Measurements from ENCODE around the gene PITHD1. TPM values are rescaled to one million over a fixed set of nuclear protein-coding genes. Genes with fewer than 3 reads are reported as not detected.
"Not testable (repeated sequence)": the region's sequence is repeated elsewhere in the genome, so short reads cannot be mapped to it uniquely, and the experiment has no call there.

The PITHD1 gene, protein sequence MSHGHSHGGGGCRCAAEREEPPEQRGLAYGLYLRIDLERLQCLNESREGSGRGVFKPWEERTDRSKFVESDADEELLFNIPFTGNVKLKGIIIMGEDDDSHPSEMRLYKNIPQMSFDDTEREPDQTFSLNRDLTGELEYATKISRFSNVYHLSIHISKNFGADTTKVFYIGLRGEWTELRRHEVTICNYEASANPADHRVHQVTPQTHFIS
- 53.5 TPM for polyA plus RNA-seq (2012; ENCODE audit: low read depth, missing spikeins)

DNA sequence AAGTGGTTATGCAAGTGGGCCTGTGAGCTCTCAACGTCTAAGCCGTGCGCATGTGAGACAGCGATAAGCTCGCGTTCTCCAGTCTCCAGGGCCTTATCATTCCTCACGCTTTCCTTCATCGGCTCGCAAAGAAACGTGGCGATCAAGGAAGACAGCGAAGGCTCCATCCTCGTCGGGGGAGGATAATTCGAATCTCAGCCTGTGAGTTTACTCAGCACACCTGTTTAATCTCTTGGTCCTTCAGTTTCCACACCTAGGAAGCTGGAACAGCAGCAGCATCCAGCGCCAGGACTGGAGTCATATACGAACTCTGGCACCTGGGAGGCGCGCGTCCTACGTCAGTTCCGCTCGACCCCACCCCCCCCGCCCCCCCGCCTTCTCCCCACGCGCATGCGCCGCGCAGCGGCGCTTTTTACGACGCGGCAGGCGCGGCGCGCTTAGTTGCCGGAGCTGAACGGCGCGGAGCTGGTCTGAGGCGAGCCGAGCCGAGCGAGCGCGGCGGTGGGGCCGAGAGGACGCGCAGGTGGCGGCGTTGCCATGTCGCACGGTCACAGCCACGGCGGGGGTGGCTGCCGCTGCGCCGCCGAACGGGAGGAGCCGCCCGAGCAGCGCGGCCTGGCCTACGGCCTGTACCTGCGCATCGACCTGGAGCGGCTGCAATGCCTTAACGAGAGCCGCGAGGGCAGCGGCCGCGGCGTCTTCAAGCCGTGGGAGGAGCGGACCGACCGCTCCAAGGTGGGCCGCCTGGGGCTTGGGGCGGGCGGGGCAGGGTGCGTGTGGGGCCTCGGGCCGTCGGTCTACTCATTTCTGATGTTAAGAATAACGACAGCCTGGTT, at the start of gene PITHD1:
Gene PITHD1 (plus strand): TSS at position 440 of the 836 bp plus-strand sequence. CDS start 98 bp downstream, at position 538.
- FAIRE-seq, result peak; percentile 89

DNA sequence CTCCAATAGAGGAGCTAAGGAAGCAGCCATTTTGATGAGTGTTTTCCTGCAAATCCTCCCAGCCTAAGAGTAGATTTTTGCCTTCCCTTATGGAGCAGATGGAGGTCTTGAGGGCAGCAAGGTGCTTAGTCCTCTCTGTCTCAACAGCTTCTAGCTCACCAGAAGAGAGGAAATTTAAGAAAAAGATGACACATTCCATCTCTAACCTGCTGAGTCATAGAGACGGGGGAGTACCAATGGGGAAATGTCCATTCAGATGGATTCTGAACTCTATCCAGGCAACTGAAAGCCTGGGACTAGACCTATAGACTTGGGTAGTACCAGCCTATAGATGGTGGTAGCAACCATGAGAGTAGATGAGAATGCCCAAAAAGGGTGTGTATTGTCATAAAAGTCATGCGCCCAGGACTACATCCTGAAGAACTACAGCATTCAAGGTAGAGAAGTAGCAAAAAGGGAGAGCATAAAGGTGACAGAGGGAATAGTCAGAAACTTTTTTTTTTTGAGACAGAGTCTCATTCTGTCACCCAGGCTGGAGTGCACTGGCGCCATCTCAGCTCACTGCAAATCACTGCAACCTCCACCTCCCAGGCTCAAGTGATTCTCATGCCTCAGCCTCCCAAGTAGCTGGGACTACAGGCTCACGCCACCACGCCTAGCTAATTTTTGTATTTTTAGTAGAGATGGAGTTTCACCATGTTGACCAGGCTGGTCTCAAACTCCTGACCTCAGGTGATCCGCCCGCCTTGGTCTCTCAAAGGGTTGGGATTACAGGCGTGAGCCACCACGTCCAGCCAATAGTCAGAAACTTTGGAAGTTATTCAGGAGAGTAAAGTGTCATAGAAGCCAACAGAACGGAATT, 45.6 kb upstream of the PITHD1 start:
- FAIRE-seq (no peak), DNase-seq (ENCODE audit: insufficient read length, low spot score) (no peak)
- no peak for TF ChIP-seq SPI1 (IDR thresholded peaks at IDR 0.05; ENCODE audit: low read depth, low read length)
- no peak for TF ChIP-seq POLR2A (IDR thresholded peaks at IDR 0.05; ENCODE audit: low read depth, low read length)
- TF ChIP-seq POLR2AphosphoS5 (IDR thresholded peaks at IDR 0.05; ENCODE audit: low read depth, low read length), result no peak
- TF ChIP-seq POU2F2 (IDR thresholded peaks at IDR 0.05; ENCODE audit: low read depth, low read length), result no peak
- no peak for TF ChIP-seq TAF1 (IDR thresholded peaks at IDR 0.05; ENCODE audit: low read depth, low read length)
- TF ChIP-seq PAX5 (IDR thresholded peaks at IDR 0.05; ENCODE audit: insufficient read depth, low read length, severe bottlenecking), result no peak

More for the DNA sequence above, at the start of gene PITHD1:
- TF ChIP-seq POU2F2 (IDR thresholded peaks at IDR 0.05; ENCODE audit: low read depth, low read length), result no peak
- no peak for TF ChIP-seq SPI1 (IDR thresholded peaks at IDR 0.05; ENCODE audit: low read depth, low read length)
- TF ChIP-seq PAX5 (IDR thresholded peaks at IDR 0.05; ENCODE audit: insufficient read depth, low read length, severe bottlenecking), result peak; percentile 75
- TF ChIP-seq POLR2A (IDR thresholded peaks at IDR 0.05; ENCODE audit: low read depth, low read length), result peak; percentile 69
- peak; percentile 62 for TF ChIP-seq TAF1 (IDR thresholded peaks at IDR 0.05; ENCODE audit: low read depth, low read length)
- TF ChIP-seq POLR2AphosphoS5 (IDR thresholded peaks at IDR 0.05; ENCODE audit: low read depth, low read length), result peak; percentile 81
- peak; percentile 93 for DNase-seq (ENCODE audit: insufficient read length, low spot score)

DNA sequence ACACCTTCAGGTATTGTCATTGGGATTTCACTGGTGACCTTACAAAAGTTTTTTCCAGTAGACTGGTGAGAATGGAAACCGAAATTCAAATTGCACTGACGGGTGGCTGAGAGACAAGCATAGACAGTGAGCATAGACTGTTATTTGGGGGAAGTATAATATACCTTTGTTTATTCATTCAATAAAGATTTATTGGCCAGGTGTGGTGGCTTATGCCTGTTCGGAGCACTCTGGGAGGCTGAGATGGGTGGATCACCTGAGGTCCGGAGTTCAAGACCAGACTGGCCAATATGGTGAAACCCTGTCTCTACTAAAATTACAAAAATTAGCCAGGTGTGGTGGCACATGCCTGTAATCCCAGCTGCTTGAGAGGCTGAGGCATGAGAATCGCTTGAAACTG, 44.9 kb upstream of the PITHD1 start:
- FAIRE-seq, result not testable (repeated sequence)

DNA sequence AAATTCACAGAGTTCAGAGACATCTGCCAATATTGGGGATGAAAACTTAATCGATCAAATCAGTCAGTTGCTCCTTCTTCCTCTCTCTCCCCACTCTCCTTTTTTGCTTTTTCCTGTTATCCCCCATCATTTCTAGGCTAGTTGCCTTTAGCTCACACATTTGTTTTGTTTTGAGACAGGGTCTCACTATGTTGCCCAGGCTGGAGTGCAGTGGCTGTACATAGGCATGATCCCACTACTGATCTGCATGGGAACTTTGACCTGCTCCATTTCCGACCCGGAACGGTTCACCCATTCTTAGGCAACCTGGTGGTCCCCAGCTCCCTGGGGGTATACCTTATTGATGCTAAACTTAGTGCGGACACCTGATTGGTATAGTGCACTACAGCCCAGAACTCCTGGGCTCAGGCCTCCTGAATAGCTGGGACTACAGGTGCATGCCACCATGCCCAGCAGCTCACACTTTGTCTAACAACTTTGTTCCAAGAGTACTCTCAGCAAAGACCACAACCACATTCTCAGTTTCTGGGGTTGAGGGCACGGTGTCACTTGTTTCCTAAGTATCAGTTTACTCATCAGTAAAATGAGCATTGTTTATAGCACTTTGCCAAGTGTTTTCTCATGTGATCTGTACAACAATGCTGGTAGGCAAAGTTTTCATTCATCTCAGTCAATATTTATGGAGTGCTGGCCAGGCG, 41.6 kb upstream of the PITHD1 start:
- TF ChIP-seq TAF1 (IDR thresholded peaks at IDR 0.05; ENCODE audit: low read depth, low read length) (no peak), POLR2A (IDR thresholded peaks at IDR 0.05; ENCODE audit: low read depth, low read length) (no peak), SPI1 (IDR thresholded peaks at IDR 0.05; ENCODE audit: low read depth, low read length) (no peak)
- no peak for DNase-seq (ENCODE audit: insufficient read length, low spot score)
- FAIRE-seq, result peak; percentile 87

More for the DNA sequence above, 44.9 kb upstream of the PITHD1 start:
- DNase-seq (ENCODE audit: insufficient read length, low spot score), result not testable (repeated sequence)

DNA sequence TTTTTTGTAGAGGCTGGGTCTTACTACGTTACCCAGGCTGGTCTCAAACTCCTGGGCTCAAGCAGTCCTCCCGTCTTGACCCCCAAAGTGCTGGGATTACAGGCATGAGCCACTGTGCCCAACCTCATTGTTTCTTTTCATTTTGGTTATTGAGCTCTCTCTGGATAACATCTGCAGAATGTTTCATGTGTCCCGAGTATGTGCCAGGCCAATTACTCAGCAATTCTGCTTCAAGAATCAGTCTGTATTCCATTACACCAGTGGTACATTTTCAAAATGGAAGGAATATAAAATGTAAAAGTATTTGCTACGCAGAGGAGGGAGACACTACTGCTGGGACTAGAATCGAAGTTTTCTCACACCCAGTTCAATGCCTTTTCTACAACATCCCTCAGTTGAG, 36.6 kb upstream of the PITHD1 start:
- TF ChIP-seq SPI1 (IDR thresholded peaks at IDR 0.05; ENCODE audit: low read depth, low read length) (no peak), POLR2A (IDR thresholded peaks at IDR 0.05; ENCODE audit: low read depth, low read length) (no peak), TAF1 (IDR thresholded peaks at IDR 0.05; ENCODE audit: low read depth, low read length) (no peak), POLR2AphosphoS5 (IDR thresholded peaks at IDR 0.05; ENCODE audit: low read depth, low read length) (no peak), POU2F2 (IDR thresholded peaks at IDR 0.05; ENCODE audit: low read depth, low read length) (no peak), PAX5 (IDR thresholded peaks at IDR 0.05; ENCODE audit: insufficient read depth, low read length, severe bottlenecking) (no peak)
- FAIRE-seq (no peak), DNase-seq (ENCODE audit: insufficient read length, low spot score) (no peak)

DNA sequence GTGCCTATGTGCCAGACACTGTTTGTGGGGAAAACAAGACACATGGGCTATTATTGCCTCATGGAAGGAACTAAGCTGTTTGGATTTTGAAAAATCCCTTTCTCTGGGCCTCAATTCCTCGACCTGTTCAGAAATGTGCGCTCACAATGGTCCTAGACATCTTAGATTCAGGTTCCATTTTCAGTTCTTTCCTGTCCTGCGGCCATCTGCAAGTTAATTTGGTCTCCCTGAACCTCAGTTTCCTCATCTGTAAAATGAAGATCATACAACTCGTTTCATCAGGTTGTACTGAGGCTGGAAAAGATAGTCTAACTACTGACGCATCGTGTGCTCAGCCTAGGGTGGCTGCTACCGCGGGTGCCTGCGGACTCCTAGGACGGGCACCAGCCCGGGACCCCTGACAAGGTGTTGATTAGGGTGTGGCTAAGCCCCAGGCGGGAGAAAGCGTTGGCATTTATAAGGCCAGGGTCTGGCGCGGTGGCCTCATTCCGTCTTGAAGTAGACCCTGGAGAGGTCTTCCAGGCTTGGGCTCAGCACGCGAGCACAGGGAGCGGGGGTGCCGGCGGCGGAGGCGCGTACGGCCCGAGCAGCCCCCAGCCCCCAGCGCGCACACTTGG, 35.4 kb upstream of the PITHD1 start:
- TF ChIP-seq POLR2A (IDR thresholded peaks at IDR 0.05; ENCODE audit: low read depth, low read length), result no peak
- no peak for TF ChIP-seq PAX5 (IDR thresholded peaks at IDR 0.05; ENCODE audit: insufficient read depth, low read length, severe bottlenecking)
- no peak for TF ChIP-seq POLR2AphosphoS5 (IDR thresholded peaks at IDR 0.05; ENCODE audit: low read depth, low read length)
- DNase-seq (ENCODE audit: insufficient read length, low spot score), result no peak
- FAIRE-seq, result no peak

DNA sequence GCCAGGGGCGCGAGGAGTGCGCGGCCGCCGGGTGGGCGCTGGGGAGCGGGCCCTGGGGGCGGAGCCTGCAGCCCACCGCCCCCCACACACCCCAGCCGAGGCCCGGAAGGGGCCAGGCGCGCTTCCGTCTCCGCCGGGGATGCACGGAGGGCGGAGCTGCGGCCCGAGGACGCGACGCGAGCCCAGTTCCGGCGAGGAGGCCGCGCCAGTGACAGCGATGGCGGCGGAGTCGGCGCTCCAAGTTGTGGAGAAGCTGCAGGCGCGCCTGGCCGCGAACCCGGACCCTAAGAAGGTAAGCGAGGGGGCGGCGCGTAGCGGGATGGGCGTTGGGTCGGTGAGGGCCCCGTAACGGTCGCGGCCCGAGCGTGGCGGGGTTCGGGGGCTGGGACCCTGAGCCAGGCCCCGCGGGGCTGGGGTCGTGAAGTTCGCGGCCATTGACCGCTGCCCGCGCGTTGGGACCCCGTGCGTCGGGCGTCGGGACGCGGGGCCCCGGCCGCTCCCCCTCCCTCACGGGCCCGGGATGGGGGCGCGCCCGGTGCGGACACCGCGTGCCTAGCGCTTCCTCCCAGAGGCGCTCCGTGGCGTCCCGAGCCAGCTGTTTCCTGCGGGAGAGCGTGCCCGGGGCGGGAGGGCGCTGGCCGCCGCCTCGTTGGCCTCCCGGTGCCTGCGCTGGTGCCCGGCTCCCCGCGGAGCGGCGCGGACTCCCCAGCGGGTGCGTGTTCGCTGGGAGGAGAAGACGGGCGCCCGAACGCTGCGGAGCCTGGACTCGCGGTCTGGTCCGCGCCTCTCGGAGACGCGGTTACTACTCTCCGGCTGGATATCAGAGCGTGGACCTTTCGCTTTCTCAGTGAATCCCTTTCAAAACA, 34.7 kb upstream of the PITHD1 start, which contains the start of gene ELOA:
Gene ELOA (plus strand): TSS at position 185 of the 866 bp plus-strand sequence. CDS start 33 bp downstream, at position 218.
- peak; percentile 84 for TF ChIP-seq TAF1 (IDR thresholded peaks at IDR 0.05; ENCODE audit: low read depth, low read length)
- TF ChIP-seq SPI1 (IDR thresholded peaks at IDR 0.05; ENCODE audit: low read depth, low read length), result peak; percentile 16; the same call in 1 of the 2 replicates
- peak; percentile 88; the same call in 1 of the 2 replicates for TF ChIP-seq POLR2AphosphoS5 (IDR thresholded peaks at IDR 0.05; ENCODE audit: low read depth, low read length)
- no peak for TF ChIP-seq PAX5 (IDR thresholded peaks at IDR 0.05; ENCODE audit: insufficient read depth, low read length, severe bottlenecking)
- TF ChIP-seq POU2F2 (IDR thresholded peaks at IDR 0.05; ENCODE audit: low read depth, low read length), result no peak
- TF ChIP-seq POLR2A (IDR thresholded peaks at IDR 0.05; ENCODE audit: low read depth, low read length), result peak; percentile 93
- DNase-seq (ENCODE audit: insufficient read length, low spot score) (peak; percentile 90), FAIRE-seq (peak; percentile 98)

DNA sequence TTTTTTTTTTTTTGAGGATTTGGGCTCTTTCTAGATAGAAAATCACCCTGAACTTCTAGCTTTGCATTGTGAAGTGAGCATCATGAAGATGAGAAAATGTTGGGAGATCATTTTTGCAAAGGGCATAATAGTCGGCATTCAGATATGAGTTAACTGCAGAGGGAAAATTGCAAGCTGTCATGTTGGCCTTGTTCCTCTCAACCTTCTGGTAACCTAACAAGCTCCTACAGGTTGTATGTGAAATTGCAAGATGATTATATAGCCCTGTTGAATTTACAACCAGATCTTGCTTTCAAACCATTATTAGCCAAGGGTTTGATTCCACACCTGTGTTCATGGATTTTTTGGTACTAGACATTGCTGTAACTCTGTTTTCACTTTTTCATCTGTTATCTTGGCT, 32.7 kb upstream of the PITHD1 start:
- peak; percentile 89 for FAIRE-seq
- peak; percentile 47 for DNase-seq (ENCODE audit: insufficient read length, low spot score)
- TF ChIP-seq TAF1 (IDR thresholded peaks at IDR 0.05; ENCODE audit: low read depth, low read length) (no peak), SPI1 (IDR thresholded peaks at IDR 0.05; ENCODE audit: low read depth, low read length) (0 out of 2 replicates have a peak, but pooled peaks have one; percentile 23), POU2F2 (IDR thresholded peaks at IDR 0.05; ENCODE audit: low read depth, low read length) (no peak)
